GM12892 (cell line): ENCODE measurements around the gene NID1.

Source experiments
- POLR2A ChIP-seq: IDR thresholded peaks from 2 replicates; pipeline ENCODE4 v1.6.1; 2011; ENCODE audit warnings: low read depth, low read length, control low read depth
- POLR2AphosphoS5 ChIP-seq: IDR thresholded peaks from 2 replicates; pipeline ENCODE4 v1.6.1; 2011; ENCODE audit warnings: low read depth, low read length, control low read depth
- TAF1 ChIP-seq: IDR thresholded peaks from 2 replicates; pipeline ENCODE4 v1.6.1; 2011; ENCODE audit warnings: low read depth, mild to moderate bottlenecking, control low read depth, low read length, borderline replicate concordance

- TF ChIP-seq POLR2A (no peak), TAF1 (no peak), POLR2AphosphoS5 (no peak)
These were observed 20.5 kb downstream of the NID1 start for GRCh38 chr1:236044341-236044740.
